DMS153 treated with DMSO at 0.1 percent for 48 hours (cell line): ENCODE data around the gene KCTD21.

Source experiments
- DNase-seq: peaks from one replicate; lab custom pipeline; 2025; ENCODE audit not compliant: unreplicated experiment; lab: John Stamatoyannopoulos, UW

KCTD21 gene

DNA sequence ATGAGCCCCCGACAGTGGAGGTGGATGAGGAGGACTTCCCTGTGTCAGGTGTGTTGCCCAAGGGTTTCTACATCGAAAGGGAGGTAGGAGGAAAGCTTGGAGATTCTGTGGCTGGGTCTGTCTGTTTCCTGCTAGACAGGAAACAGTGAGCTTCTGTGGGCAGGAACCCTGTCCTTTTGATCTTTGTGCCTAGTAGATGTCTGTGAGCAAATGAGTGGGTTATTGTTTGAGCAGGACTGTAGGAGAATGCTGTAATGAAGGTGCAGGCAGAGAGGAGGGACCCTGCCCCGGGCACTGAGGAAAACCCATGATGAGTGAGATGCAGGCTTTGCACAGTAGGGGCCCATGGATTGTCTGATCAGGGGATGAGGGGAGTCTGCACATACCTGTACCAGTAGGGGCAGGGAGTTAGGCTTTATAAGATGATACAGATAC is 14.3 kb upstream of the KCTD21 start:
- no peak for DNase-seq

GRCh38 chr11:78201096-78201818 is 12.8 kb upstream of the KCTD21 start:
- DNase-seq = no peak

DNA sequence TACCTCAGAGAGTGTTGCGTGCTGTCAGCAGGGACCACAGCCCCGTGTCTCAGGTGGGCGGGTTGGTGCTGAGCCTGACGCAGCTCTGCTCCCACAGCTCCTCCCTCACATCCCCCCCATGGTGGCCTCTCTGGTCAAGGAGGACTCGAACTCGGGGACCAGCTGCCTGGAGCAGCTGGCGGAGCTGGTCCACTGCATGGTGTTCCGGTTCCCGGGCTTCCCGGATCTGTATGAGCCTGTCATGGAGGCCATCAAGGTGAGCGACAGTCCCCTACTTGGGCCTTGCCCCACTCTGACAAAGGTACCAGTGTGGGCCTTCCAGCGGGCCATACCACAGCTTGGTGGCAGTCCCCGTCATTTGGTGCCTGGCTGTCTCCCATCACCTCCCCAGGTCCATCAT is 12.1 kb upstream of the KCTD21 start:
- DNase-seq = no peak

DNA sequence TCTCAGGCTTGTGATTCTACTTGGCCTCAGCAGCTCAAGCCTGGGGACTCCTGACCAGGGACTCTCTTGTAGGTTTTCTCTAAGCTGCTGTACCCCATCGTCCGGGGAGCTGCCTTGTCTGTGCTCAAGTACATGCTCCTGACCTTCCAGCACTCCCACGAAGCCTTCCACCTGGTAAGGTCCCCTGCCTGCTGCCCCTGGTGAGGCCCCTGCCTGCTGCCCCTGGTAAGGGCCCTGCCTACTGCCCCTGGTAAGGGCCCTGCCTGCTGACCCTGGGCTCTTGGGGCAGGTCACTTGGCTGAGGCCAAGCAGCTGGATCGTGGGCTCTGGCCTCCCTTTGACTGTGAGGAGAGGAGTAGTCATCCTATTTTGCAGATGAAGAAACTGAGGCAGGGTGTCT is 11.6 kb upstream of the KCTD21 start:
- no peak for DNase-seq

DNA sequence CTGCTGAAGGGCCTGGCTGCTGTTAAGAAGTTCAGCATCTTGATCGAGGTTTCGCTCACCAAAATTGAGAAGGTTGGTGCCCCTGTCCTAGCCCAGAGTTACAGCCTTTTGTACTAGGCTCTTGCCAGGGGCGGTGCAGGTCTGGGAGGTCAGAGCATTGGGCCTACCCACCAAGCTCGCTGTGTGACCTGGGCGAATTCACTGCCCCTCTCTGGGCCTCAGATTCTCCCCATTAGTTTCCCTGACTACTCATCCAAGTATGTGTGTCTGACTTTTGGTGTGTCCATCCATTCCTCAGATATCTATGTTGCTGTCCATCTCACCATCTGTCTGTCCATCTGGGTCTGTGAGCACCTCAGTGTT is 11.2 kb upstream of the KCTD21 start:
- DNase-seq = no peak

- no peak for DNase-seq
Observed at GRCh38 chr11:78199015-78199652, 10.7 kb upstream of the KCTD21 start.

GRCh38 chr11:78197816-78198215 is 9.4 kb upstream of the KCTD21 start:
- no peak for DNase-seq

DNA sequence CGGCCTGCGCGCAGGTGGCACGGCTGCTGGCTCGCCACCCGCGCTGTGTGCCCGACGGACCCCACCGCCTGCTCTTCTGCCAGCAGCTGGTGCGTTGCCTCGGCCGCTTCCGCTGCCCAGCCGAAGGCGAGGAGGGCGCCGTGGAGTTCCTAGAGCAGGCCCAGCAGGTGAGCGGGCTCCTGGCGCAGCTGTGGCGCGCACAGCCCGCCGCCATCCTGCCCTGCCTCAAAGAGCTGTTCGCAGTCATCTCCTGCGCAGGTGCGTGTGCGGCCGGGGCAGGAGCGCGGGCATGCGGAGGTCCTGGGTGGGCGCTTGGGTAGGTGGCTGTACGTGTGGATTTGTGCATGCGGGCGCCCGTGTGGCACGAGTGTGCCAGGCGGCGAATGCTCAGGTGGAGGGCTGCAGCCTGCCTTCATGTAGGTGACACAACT is 8.2 kb upstream of the KCTD21 start:
- DNase-seq = no peak

DNA sequence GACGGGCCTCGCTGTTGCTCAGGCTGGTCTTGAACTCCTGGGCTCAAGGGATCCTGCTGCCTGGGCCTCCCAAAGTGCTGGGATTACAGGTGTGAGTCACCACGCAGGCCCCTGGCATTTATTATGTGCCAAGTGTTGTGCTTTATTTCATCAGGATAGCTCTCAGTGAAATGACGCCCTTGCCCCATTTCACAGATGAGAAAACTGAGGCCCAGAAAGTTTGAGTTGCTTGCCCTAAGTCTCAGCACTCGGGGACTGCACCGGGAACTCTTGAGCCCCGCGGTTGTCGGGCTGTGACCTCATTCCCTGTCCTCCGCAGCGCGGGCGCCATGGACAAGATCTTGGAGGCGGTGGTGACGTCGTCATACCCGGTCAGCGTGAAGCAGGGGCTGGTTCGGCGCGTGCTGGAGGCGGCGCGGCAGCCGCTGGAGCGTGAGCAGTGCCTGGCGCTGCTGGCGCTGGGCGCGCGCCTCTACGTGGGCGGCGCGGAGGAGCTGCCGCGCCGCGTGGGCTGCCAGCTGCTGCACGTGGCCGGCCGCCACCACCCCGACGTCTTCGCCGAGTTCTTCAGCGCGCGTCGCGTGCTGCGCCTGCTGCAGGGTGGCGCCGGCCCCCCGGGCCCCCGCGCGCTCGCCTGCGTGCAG is 7.6 kb upstream of the KCTD21 start:
- no peak for DNase-seq

DNA sequence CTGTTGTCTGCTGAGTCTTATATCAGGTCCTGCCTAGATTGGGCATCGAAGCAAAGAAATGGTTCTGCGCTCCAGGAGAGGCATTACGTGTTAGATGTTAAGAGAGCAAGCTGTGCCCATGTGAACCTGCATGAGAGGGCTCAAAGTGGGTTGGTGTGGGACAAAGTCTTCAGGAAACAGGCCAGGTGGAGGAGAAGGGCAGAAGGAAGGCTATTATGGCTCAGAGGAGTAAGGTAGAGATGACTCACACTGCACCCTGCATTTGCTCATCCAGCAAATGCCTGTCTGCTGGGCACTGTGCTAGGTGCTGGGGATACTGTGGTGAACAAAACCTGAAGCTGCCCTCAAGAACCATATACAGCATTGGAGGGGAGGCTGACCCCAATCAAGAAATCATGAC is 6.1 kb upstream of the KCTD21 start:
- no peak for DNase-seq

GRCh38 chr11:78193806-78194205 is 5.4 kb upstream of the KCTD21 start:
- DNase-seq = no peak

DNA sequence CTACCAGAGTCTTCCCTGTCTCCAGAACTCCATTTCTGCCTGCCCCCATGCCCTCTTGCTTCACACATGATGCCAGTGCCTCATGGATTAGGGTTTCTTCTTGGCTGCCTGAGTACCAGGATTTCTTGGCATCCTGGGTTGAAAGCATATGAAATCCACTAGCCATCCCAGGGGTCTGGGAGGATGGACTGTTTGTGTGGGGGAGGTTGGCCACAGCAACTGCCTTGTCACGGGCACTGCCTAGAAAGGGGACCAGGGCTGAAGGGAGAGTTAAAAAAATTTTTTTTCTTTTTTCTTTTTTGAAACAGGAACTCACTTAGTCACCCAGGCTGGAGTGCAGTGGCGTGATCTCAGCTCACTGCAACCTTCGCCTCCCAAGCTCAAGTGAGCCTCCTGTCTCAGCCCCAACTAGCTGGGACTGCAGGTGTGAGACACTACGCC is 4.5 kb upstream of the KCTD21 start:
- no peak for DNase-seq

DNA sequence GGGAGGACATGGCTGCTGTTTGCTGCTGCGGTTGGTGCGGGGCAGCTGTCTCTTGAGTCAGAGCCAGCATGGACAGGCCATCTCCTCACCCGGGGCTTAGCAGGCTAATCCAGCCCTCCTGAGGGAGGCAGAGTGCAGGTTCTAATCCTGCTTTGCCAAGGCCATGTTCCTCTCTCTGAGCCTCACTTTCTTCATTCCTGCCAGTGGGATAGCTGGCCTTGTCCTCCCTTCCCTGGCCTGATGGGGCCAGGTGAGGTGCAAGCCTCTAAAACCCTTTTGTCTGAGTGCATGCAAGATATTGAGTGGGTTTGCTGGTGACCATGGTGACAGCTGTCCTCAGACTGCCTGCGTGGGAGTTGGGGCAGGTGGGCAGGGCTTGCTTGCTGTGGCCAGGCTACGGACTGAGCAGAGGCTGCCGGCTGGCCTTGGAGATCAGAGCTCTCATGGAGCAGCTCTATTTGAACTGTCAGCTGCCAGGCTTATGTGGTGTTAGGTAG is 3.8 kb upstream of the KCTD21 start:
- no peak for DNase-seq

DNA sequence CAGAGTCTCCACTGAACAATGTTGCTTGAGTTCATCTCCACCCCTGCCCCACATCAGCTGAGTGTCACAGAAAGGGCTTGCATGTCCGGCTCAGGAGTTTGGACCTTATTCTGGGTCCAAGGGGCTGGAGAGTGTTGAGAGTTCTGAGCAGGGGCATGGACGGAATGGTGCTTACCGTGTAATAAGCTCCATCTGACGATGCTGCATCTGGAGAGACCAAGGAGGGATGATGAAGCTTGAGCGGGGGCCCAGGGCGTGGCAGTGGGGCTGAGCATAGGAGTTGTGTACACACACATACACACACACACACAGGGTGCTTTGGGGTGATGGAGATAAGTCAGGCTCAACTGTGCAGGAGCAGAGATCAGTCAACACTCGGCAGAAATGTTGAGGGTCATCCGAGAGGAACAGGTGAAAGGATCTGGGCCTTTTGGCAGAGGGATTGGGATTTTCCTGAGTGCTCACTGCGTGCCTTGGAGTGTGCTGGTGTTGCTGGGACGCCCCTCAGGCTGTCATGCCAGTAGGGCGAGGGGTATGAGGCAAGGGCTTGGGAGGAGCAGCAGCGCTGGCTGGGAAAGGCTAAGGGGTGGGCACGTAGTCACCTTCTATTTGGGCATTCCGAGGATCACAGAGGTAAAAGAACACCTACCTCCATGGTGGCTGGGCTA is 2.6 kb upstream of the KCTD21 start:
- no peak for DNase-seq

- DNase-seq = no peak
Observed at GRCh38 chr11:78190374-78190773, 1.9 kb upstream of the KCTD21 start.

- no peak for DNase-seq
Observed at GRCh38 chr11:78189851-78190250, 1.4 kb upstream of the KCTD21 start.

DNA sequence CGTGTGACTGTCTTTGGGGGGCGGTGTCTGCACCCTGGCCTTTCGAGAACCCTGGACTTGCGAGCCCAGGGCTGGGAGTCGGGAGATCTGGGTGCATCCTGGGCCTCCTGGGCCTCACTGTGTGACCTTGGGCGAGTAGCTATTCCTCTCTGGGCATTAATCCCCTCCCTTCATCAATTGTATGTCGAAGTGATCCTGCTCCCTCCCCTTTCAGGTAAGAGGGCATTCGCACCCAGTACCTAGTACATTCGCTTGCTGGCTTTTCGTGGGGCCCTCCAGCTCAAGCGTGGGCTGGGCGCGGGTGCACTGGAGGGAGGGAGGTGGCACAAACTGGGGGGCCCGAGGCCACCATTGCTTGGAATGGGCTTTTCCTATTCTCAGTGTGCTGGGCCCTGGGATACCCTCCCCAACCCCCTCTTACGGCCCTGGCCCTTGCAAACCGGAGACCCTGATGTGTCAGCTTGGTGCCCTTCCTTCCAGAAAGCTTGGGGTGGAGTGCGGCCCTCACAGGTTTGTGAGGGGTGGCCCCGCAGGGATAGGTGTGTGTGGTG is 823 bp upstream of the KCTD21 start:
- DNase-seq = no peak

DNA sequence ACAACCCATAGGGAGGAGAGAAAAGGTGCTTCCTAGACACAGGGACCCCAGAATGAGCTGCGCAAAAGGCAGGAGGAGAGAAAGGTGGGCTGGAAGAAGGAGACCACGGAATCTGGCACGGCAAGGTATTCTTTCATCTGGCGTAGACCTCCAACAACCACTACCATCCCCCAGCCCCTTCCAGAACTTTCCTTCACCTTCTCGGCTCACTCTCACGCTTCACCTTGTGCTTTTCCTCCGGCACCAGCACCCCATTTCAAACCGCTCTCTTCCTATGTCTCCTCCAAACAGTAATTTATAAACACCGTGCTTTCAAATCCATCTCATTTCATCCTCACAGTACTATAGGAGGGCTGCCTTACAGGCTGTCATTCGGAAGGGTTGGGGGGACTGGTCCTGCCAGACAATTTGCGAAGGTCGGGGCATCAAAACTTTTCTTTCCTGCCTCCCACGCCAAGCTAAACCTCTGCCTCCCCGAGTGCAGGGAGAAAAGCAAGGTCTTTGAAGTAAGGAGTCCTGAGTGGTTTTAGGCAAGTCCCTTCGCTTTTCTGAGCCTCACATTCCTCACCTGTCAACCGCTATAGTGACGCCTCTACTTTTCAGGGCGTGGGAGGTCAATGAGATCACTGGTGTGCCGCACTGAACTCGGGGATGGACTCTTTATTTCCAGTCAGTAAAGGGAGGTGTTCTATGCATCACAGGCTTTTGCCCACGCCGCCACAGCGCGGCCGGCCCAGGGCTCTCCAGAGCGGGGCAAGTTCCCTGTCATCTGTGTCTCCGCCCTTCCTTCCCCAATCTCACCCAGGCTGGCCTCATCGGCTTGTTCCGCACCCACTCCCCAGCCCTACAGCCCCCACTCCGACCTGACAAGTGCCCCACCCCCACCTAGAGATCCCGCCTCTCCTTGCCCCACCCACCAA is 800 bp downstream of the KCTD21 start:
- no peak for DNase-seq

DNA sequence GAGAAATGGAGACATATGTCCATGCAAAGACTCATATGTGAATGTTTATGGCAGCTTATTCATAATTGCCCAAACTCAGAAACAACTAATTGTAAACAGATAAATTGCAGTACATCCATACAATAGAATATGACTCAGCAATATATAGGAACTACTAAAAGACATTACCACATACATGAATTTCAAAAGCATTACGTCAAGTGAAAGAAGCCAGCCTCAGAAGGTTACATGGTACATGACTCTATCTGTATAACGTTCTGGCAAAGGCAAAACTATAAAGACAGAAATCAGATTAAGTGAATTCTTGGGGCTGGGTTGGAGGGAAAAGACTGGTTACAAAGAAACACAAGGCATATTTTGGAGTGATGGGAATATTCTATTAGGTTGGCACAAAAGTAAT is 7.2 kb downstream of the KCTD21 start:
- DNase-seq = no peak

DNA sequence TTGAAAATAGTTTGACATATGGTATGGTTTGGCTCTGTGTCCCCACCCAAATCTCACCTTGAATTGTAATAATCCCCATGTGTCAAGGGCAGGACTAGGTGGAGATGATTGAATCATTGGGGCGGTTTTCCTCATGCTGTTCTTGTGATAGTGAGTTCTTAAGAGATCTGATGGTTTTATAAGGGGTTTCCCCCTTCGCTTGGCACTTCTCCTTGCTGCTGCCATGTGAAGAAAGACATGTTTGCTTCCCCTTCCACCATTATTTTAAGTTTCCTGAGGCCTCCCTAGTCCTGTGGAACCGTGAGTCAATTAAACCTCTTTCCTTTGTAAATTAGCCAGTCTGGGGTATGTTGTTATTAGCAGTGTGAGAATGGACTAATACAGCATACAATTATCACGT is 7.7 kb downstream of the KCTD21 start:
- DNase-seq = no peak
